Adrenal gland (tissue), 5 donors: Measurements from ENCODE around the gene KIDINS220.

Experiments
- POLR2A ChIP-seq, 2 donors: fragments of 450-650 bp; IDR thresholded peaks; one replicate each; pipeline ENCODE4 v1.6.1; 2017; ENCODE audit warnings: antibody characterized with exemption in 2 of 2, mild to moderate bottlenecking in 2 of 2, moderate library complexity in 1 of 2
- TF ChIP-seq, protein P1 (sequence below), 6 experiments: fragments of 450-650 bp in 4 of 6; fragments of 200-600 bp in 2 of 6; sonication (generic) in 1 of 6; IDR thresholded peaks; 1 replicate in 5 of 6; 2 replicates in 1 of 6; pipeline versions ENCODE4 v1.5.1 to v1.8.0; 2016 to 2021; ENCODE audit warnings: antibody characterized with exemption in 6 of 6, mild to moderate bottlenecking in 2 of 6, moderate library complexity in 1 of 6
- donor health status: DM: no; HTN: no; CAD: no.

DNA sequence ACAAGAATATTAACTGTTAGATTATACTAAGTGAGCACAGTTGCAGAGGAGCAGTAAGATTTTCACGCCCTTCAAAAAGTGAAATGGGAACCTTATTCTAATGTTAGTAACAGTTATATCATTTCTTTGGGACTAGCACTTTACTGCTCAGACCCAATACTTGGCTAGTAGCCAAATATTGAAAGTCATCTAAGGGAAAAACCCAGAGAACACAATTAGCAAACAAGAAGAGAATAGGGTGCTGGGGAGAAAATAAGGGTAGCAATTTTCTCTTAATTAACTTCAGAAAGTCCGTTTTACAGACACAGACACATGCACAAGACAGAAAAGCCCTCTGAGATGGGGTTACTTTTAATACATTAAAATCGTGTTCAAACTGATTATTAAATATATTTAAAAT lies 83.8 kb downstream of the KIDINS220 start:
- TF ChIP-seq, protein P1, sequence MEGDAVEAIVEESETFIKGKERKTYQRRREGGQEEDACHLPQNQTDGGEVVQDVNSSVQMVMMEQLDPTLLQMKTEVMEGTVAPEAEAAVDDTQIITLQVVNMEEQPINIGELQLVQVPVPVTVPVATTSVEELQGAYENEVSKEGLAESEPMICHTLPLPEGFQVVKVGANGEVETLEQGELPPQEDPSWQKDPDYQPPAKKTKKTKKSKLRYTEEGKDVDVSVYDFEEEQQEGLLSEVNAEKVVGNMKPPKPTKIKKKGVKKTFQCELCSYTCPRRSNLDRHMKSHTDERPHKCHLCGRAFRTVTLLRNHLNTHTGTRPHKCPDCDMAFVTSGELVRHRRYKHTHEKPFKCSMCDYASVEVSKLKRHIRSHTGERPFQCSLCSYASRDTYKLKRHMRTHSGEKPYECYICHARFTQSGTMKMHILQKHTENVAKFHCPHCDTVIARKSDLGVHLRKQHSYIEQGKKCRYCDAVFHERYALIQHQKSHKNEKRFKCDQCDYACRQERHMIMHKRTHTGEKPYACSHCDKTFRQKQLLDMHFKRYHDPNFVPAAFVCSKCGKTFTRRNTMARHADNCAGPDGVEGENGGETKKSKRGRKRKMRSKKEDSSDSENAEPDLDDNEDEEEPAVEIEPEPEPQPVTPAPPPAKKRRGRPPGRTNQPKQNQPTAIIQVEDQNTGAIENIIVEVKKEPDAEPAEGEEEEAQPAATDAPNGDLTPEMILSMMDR (IDR thresholded peaks at IDR 0.05), result no peak
- TF ChIP-seq POLR2A (IDR thresholded peaks at IDR 0.05), result no peak
